Left lung (tissue), 10 donors: ENCODE data around the gene OOSP1. TPM values are rescaled to one million over a fixed set of nuclear protein-coding genes. Genes with fewer than 3 reads are reported as not detected.

ENCODE experiments used
- ATAC-seq: fragments of 200-7000 bp; cut with Tn5 transposase; one replicate; pipeline ENCODE4 v1.9.1; 2020; ENCODE audit warnings: moderate library complexity
- DNase-seq, 4 donors: peaks; one replicate each; pipeline ENCODE4 v3.0.0-alpha.2; 2013 to 2020
- H3K27ac ChIP-seq, 2 donors: fragments of 200-600 bp; sonication (generic) in 1 of 2; one replicate each; pipeline versions ENCODE4 v1.5.0 to v1.8.0; 2020 to 2021
- H3K27me3 ChIP-seq, 2 donors: fragments of 200-600 bp; sonication (generic) in 1 of 2; one replicate each; pipeline versions ENCODE4 v1.5.0 to v1.8.0; 2020 to 2021
- H3K36me3 ChIP-seq, 2 donors: fragments of 200-600 bp; sonication (generic) in 1 of 2; one replicate each; pipeline versions ENCODE4 v1.5.0 to v1.8.0; 2020 to 2021
- H3K4me1 ChIP-seq, 2 donors: fragments of 200-600 bp; one replicate each; pipeline ENCODE4 v1.8.0; 2021
- H3K4me3 ChIP-seq, 2 donors: fragments of 200-600 bp; sonication (generic) in 1 of 2; one replicate each; pipeline versions ENCODE4 v1.5.0 to v1.8.0; 2020 to 2021; ENCODE audit warnings: mild to moderate bottlenecking in 1 of 2
- H3K9me3 ChIP-seq, 2 donors: fragments of 200-600 bp; sonication (generic) in 1 of 2; one replicate each; pipeline versions ENCODE4 v1.5.0 to v1.8.0; 2020 to 2021
- intact Hi-C, 2 donors: fragments of 100-400 bp; cut with DNase I; formaldehyde crosslinking; loops; one replicate each; pipeline versions ENCODE4 v1.11.2 to v1.14.2; 2022
- polyA plus RNA-seq, 6 donors: library from polyadenylated mRNA; unstranded; fragments of 120-200 nt; gene quantifications; one replicate each; pipeline ENCODE4 v1.2.1, GENCODE V29; 2013; ENCODE audit not compliant: insufficient read length in 6 of 6
- total RNA-seq, 2 donors: library from RNA; stranded (reverse); fragmentation: NEBNext Ultra II Directional; extraction: Animal tissue kit (Norgen Biotek cat#: 25700); gene quantifications; one replicate each; pipeline ENCODE4 v1.2.1, GENCODE V29; 2021
- TF ChIP-seq, protein P1 (sequence below), 2 donors: fragments of 200-600 bp; sonication (generic) in 1 of 2; IDR thresholded peaks; one replicate each; pipeline versions ENCODE4 v1.5.0 to v1.8.0; 2021; ENCODE audit warnings: antibody characterized with exemption in 2 of 2
- donor health status: DM: no; HTN: yes; CAD: no.
- donor health status: DM: no; HTN: no; CAD: no.

Gene OOSP1
- total and polyA plus RNA-seq, 8 donors = 0.27 to 0.31 TPM; not detected in 6

DNA sequence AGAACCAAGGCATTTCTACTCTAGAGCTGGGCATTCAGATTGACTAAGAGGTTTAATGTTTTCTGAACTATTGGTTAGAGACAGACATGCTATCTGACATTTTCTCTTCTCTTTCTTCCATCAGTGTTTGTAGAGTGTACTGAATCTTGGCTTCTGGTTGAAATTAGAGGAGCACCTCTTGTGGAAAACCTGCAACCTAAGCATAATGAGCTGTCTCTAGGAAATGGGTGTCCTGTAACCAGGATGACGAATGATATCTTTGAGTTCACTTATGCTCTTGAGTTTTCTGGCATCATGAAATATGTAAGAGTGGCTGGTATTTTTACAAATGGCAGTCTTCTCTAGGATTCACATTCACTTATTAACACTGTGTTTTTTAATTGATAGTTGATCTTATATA is 45.0 kb downstream of the OOSP1 start:
- intact Hi-C loops = no loop called here
- DNase-seq (no peak), ATAC-seq (no peak)
- H3K27me3 ChIP-seq = no peaks in the 10 kb centered on the region
- H3K4me3 ChIP-seq = no peak overlapping the region
- H3K36me3 ChIP-seq = no peaks in the 10 kb centered on the region
- H3K27ac ChIP-seq = no peak overlapping the region
- no peaks in the 10 kb centered on the region for H3K4me1 ChIP-seq
- TF ChIP-seq, protein P1, sequence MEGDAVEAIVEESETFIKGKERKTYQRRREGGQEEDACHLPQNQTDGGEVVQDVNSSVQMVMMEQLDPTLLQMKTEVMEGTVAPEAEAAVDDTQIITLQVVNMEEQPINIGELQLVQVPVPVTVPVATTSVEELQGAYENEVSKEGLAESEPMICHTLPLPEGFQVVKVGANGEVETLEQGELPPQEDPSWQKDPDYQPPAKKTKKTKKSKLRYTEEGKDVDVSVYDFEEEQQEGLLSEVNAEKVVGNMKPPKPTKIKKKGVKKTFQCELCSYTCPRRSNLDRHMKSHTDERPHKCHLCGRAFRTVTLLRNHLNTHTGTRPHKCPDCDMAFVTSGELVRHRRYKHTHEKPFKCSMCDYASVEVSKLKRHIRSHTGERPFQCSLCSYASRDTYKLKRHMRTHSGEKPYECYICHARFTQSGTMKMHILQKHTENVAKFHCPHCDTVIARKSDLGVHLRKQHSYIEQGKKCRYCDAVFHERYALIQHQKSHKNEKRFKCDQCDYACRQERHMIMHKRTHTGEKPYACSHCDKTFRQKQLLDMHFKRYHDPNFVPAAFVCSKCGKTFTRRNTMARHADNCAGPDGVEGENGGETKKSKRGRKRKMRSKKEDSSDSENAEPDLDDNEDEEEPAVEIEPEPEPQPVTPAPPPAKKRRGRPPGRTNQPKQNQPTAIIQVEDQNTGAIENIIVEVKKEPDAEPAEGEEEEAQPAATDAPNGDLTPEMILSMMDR (IDR thresholded peaks at IDR 0.05) = no peak
- no peaks in the 10 kb centered on the region for H3K9me3 ChIP-seq

DNA sequence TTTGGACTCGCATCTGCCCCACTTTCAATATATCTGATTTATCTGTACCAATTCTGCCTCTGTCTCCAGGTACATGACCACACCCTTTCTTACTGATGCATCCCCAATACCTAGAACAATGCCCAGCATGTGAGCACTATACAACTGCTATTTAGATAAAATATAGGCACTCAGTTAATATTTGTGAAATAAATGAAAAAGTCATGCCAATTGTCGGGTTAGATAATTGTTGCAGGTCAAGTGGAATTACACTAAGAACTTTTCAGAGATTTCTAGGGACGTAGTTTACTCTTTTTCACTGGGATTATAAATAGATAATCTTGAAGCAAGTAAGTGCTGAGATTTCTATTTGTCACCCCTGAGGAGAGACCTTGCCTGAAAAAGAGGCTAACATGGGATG is 46.1 kb downstream of the OOSP1 start:
- Histone ChIP-seq H3K4me3 (no peak overlapping the region), H3K9me3 (peaks cover 0 to 2% of the 10 kb centered on the region in 2 donors), H3K27me3 (no peaks in the 10 kb centered on the region), H3K4me1 (no peaks in the 10 kb centered on the region), H3K36me3 (no peaks in the 10 kb centered on the region), H3K27ac (no peak overlapping the region)
- no peak for DNase-seq
- TF ChIP-seq, protein P1 (IDR thresholded peaks at IDR 0.05) = no peak
- ATAC-seq = no peak
- intact Hi-C loops = no loop called here

DNA sequence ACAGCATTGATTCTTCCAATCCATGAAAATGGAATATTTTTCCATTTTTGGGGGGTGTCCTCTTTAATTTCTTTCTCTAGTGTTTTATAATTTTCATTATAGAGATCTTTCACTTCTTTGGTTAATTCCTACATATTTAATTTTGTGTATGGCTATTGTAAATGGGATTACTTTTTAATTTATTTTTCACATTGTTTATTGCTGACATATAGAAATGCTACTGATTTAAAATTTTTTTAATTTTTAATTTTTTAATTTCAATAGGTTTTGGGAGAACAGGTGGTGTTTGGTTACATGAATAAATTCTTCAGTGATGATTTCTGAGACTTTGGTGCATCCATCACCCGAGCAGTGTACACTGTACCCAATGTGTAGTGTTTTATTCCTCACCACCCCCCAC is 52.2 kb downstream of the OOSP1 start:
- H3K4me3 ChIP-seq = no peak overlapping the region
- H3K27ac ChIP-seq = no peak overlapping the region
- H3K36me3 ChIP-seq = no peaks in the 10 kb centered on the region
- TF ChIP-seq, protein P1 (IDR thresholded peaks at IDR 0.05) = no peak
- ATAC-seq = no peak
- no peaks in the 10 kb centered on the region for H3K4me1 ChIP-seq
- H3K9me3 ChIP-seq = peaks cover 0 to 18% of the 10 kb centered on the region in 2 donors
- H3K27me3 ChIP-seq = no peaks in the 10 kb centered on the region
- intact Hi-C loops = no loop called here
- no peak for DNase-seq

DNA sequence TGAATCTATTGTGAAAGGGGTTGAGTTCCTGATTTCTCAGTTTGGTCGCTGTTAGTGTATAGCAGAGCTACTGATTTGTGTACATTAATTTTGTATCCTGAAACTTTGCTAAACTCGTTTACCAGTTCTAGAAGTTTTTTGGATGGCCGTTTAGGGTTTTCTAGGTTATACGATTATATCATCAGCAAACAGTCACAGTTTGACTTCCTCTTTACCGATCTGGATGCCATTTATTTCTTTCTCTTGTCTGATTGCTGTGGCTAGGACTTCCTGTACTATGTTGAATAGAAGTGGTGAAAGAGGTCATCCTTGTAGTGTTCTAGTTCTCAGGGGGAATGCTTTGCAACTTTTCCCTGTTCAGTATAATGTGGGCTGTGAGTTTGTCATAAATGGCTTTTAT is 54.2 kb downstream of the OOSP1 start:
- Histone ChIP-seq H3K4me1 (no peaks in the 10 kb centered on the region), H3K4me3 (no peak overlapping the region), H3K36me3 (no peaks in the 10 kb centered on the region), H3K27me3 (no peaks in the 10 kb centered on the region), H3K27ac (no peak overlapping the region), H3K9me3 (peaks cover 0 to 18% of the 10 kb centered on the region in 2 donors)
- intact Hi-C loops = no loop called here
- TF ChIP-seq, protein P1 (IDR thresholded peaks at IDR 0.05) = no peak
- ATAC-seq = no peak
- no peak for DNase-seq

DNA sequence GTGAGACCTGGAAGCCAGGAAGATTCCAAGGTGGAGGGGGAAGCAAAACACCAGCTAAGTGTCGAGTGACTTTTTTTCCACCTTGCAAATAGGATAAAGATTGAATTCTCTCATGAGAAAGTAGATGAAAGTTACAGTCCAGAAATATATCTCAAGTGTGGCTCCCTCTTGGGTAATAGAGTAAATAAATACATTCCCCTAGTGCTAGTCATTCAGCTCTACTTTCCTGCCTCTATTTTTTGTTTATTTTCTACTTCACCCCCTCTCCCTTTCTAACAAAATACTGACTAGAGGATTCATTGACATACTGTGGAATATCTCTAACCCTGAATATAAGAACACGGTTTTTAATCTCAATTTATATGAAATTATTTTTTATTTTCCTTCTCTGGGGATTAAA is 59.6 kb downstream of the OOSP1 start:
- ATAC-seq (peak; percentile 63), DNase-seq (no peak)
- Histone ChIP-seq H3K27ac (no peak overlapping the region), H3K4me1 (no peaks in the 10 kb centered on the region), H3K9me3 (no peaks in the 10 kb centered on the region), H3K27me3 (no peaks in the 10 kb centered on the region), H3K4me3 (peak overlapping the region in 1 of 2 donors; percentile 2), H3K36me3 (no peaks in the 10 kb centered on the region)
- TF ChIP-seq, protein P1 (IDR thresholded peaks at IDR 0.05) = no peak
- intact Hi-C loops = no loop called here
